ENCODE measurements around the gene MS4A7. TPM values are rescaled to one million over a fixed set of nuclear protein-coding genes. Genes with fewer than 3 reads are reported as not detected.
A peak's percentile ranks its signal among the peaks of the same experiment; 100 is the strongest.
"Not testable (repeated sequence)": the region's sequence is repeated elsewhere in the genome, so short reads cannot be mapped to it uniquely, and the experiment has no call there.

Gene MS4A7
- total RNA-seq, 2 donors from 2014 or later = not detected

GRCh38 chr11:60360621-60361020 is 17.7 kb upstream of the MS4A7 start:
- H3K4me3 Mint-ChIP-seq = no peak overlapping the region
- DNase-seq = no peak
- no peak overlapping the region for H3K27ac Mint-ChIP-seq
- H3K36me3 Mint-ChIP-seq (ENCODE audit: insufficient read depth in 2 of 2) = no peaks in the 10 kb centered on the region
- no peak for ATAC-seq (replicated peaks in 1 of 2)
- no peaks in the 10 kb centered on the region for H3K9me3 Mint-ChIP-seq
- peaks cover 5% of the 10 kb centered on the region for H3K4me1 Mint-ChIP-seq (ENCODE audit: low read depth)
- peaks cover 45% of the 10 kb centered on the region for H3K27me3 Mint-ChIP-seq (ENCODE audit: low read depth)

DNA sequence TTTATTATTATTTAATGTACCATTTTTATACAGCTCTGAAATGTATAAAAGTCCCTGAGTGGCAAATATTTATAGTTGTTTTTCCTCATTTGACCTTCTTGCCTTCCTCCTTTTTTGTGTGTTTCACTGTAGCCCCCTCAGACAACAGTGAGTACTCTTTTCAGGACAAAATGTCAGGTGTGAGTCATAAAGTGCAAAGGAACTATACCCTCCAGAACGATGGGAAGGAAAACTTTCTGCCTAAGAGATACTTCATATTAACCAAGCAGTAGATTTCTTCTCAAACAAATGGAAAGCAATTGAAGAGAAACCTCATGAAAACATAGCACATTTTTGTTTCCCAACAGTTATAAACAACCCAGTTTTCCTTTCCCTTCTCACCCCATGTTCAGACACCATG is 16.1 kb upstream of the MS4A7 start:
- H3K4me3 Mint-ChIP-seq = no peak overlapping the region

DNA sequence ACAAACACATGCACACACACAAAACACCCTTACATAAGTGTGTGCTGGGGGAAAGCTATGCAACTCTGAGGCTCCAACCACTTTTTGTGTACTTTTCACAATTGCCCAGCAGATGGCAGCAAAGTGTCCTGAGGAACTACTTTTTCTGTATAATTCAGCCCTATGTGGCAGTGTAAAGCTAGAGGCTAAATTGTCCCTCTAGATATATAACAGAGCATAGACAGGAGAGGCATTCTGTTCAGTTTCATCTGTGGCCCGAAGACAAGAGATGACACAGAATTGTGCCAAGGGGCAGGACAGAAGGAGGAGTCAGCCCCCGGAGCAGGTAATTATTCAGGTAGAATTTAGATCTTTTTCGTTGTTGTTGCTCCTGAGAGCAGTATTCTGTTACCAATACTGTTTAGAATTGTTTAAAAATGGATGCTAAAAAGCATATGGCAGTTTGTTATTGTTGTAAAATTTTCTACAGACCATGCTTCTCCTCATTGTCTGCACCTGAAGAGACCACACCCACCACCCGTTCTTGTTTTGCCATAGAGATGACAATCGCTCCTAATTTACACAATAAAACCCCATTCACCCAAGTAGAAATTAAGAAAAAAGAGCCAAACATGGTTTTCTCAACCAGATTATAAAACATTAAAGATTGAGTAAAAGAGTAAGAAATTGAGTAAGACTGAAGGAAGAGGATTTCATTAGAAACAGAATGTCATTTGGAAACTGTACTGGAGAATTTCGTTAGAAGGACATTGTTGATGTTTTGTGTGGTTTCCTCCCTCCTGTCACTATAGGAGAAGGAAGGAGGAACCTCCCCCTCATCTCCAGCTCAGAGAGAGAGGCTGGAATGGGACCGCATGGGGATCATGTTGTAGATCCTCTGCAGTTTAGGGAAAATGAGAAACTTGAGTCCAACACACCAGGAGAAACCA is 14.5 kb upstream of the MS4A7 start:
- ATAC-seq (replicated peaks in 1 of 2) = peak; percentile 59 to 65
- DNase-seq = peak; percentile 62 to 69

More for the DNA sequence above, 16.1 kb upstream of the MS4A7 start:
- peaks cover 11% of the 10 kb centered on the region for H3K4me1 Mint-ChIP-seq (ENCODE audit: low read depth)
- no peaks in the 10 kb centered on the region for H3K36me3 Mint-ChIP-seq (ENCODE audit: insufficient read depth in 2 of 2)
- DNase-seq (no peak), ATAC-seq (replicated peaks in 1 of 2) (no peak)
- H3K9me3 Mint-ChIP-seq = no peaks in the 10 kb centered on the region
- H3K27me3 Mint-ChIP-seq (ENCODE audit: low read depth) = peaks cover 35% of the 10 kb centered on the region
- no peak overlapping the region for H3K27ac Mint-ChIP-seq

GRCh38 chr11:60366262-60366904 is 11.9 kb upstream of the MS4A7 start:
- not testable (repeated sequence) for H3K9me3 Mint-ChIP-seq; H3K4me3 Mint-ChIP-seq; ATAC-seq (replicated peaks in 1 of 2); H3K27ac Mint-ChIP-seq; DNase-seq; H3K36me3 Mint-ChIP-seq (ENCODE audit: insufficient read depth in 2 of 2)
- H3K27me3 Mint-ChIP-seq (ENCODE audit: low read depth) = peaks cover 43% of the 10 kb centered on the region
- H3K4me1 Mint-ChIP-seq (ENCODE audit: low read depth) = peaks cover 11% of the 10 kb centered on the region

More for the DNA sequence above, 14.5 kb upstream of the MS4A7 start:
- Mint-ChIP-seq H3K36me3 (ENCODE audit: insufficient read depth in 2 of 2) (no peaks in the 10 kb centered on the region), H3K27ac (peak overlapping the region; percentile 6), H3K9me3 (no peaks in the 10 kb centered on the region), H3K4me3 (no peak overlapping the region), H3K27me3 (ENCODE audit: low read depth) (peaks cover 37% of the 10 kb centered on the region), H3K4me1 (ENCODE audit: low read depth) (peaks cover 11% of the 10 kb centered on the region)

- DNase-seq = peak in 1 of 2 donors; percentile 2
Measured at GRCh38 chr11:60367009-60367408, 11.3 kb upstream of the MS4A7 start.

DNA sequence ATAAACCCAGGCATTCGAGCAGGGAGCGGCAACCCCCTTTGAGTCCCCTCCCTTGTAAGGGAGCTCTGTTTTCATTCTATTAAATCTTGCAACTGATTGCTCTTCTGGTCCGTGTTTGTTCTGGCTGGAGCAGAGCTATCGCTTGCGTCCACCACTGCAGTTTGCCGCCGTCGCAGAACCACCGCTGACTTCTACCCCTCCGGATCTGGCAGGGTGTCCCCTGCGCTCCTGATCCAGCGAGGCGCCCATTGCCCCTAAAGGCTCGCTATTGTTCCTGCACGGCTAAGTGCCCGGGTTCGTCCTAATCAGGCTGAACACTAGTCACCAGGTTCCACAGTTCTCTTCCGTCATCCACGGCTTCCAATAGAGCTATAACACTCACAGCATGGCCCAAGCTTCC is 10.4 kb upstream of the MS4A7 start:
- no peaks in the 10 kb centered on the region for H3K36me3 Mint-ChIP-seq (ENCODE audit: insufficient read depth in 2 of 2)
- ATAC-seq (replicated peaks in 1 of 2) (no peak), DNase-seq (no peak)
- peaks cover 11% of the 10 kb centered on the region for H3K4me1 Mint-ChIP-seq (ENCODE audit: low read depth)
- H3K9me3 Mint-ChIP-seq = no peaks in the 10 kb centered on the region
- H3K27me3 Mint-ChIP-seq (ENCODE audit: low read depth) = peaks cover 50% of the 10 kb centered on the region
- H3K27ac Mint-ChIP-seq = no peak overlapping the region
- no peak overlapping the region for H3K4me3 Mint-ChIP-seq

More at GRCh38 chr11:60367009-60367408, 11.3 kb upstream of the MS4A7 start:
- ATAC-seq (replicated peaks in 1 of 2) = peak; percentile 68 to 69
- H3K9me3 Mint-ChIP-seq = no peaks in the 10 kb centered on the region
- no peak overlapping the region for H3K27ac Mint-ChIP-seq
- no peak overlapping the region for H3K4me3 Mint-ChIP-seq
- H3K27me3 Mint-ChIP-seq (ENCODE audit: low read depth) = peaks cover 48% of the 10 kb centered on the region
- no peaks in the 10 kb centered on the region for H3K36me3 Mint-ChIP-seq (ENCODE audit: insufficient read depth in 2 of 2)
- H3K4me1 Mint-ChIP-seq (ENCODE audit: low read depth) = peaks cover 11% of the 10 kb centered on the region

DNA sequence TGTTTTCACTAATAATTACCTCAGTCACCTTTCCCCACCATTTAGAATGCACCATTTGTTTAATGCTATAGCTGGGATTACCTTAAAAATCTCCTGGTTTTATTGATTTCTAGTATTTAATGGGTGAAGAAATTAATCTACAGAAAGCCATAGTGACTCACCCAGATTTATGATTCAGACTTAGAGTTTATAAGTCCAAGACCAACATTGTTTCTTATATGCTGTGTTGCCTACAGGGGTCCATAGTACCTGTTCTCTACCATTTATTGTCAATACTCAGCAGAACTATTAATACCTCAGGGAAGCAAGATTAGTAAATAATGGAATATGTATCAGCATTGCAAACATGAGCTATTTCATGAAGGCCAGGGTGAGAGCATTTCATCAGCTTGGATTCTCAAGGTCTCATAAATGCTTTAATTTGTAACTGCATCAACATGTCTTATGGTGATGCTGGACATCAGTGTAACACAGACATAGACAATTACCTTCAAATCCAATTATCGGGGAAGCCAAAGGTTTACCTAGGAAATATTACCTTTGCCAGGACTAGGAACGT is 8.0 kb upstream of the MS4A7 start:
- H3K27ac Mint-ChIP-seq = no peak overlapping the region
- peaks cover 5% of the 10 kb centered on the region for H3K4me1 Mint-ChIP-seq (ENCODE audit: low read depth)
- H3K4me3 Mint-ChIP-seq = no peak overlapping the region
- no peaks in the 10 kb centered on the region for H3K9me3 Mint-ChIP-seq
- H3K27me3 Mint-ChIP-seq (ENCODE audit: low read depth) = peaks cover 36% of the 10 kb centered on the region
- DNase-seq (no peak), ATAC-seq (replicated peaks in 1 of 2) (no peak)
- no peaks in the 10 kb centered on the region for H3K36me3 Mint-ChIP-seq (ENCODE audit: insufficient read depth in 2 of 2)

- Mint-ChIP-seq H3K4me3 (no peak overlapping the region), H3K36me3 (ENCODE audit: insufficient read depth in 2 of 2) (no peaks in the 10 kb centered on the region), H3K9me3 (no peaks in the 10 kb centered on the region), H3K27ac (no peak overlapping the region), H3K27me3 (ENCODE audit: low read depth) (peaks cover 36% of the 10 kb centered on the region), H3K4me1 (ENCODE audit: low read depth) (peaks cover 5% of the 10 kb centered on the region)
- DNase-seq = no peak
- ATAC-seq (replicated peaks in 1 of 2) = no peak
Measured at GRCh38 chr11:60370811-60371298, 7.5 kb upstream of the MS4A7 start.

GRCh38 chr11:60371386-60371785 is 6.9 kb upstream of the MS4A7 start:
- no peaks in the 10 kb centered on the region for H3K9me3 Mint-ChIP-seq
- peaks cover 37% of the 10 kb centered on the region for H3K27me3 Mint-ChIP-seq (ENCODE audit: low read depth)
- no peak overlapping the region for H3K4me3 Mint-ChIP-seq
- ATAC-seq (replicated peaks in 1 of 2) (no peak), DNase-seq (no peak)
- no peak overlapping the region for H3K27ac Mint-ChIP-seq
- H3K36me3 Mint-ChIP-seq (ENCODE audit: insufficient read depth in 2 of 2) = no peaks in the 10 kb centered on the region
- peaks cover 5% of the 10 kb centered on the region for H3K4me1 Mint-ChIP-seq (ENCODE audit: low read depth)

GRCh38 chr11:60371854-60372253 is 6.5 kb upstream of the MS4A7 start:
- DNase-seq = no peak
- Mint-ChIP-seq H3K9me3 (no peaks in the 10 kb centered on the region), H3K4me1 (ENCODE audit: low read depth) (peaks cover 2% of the 10 kb centered on the region), H3K36me3 (ENCODE audit: insufficient read depth in 2 of 2) (no peaks in the 10 kb centered on the region), H3K4me3 (no peak overlapping the region), H3K27ac (no peak overlapping the region), H3K27me3 (ENCODE audit: low read depth) (peaks cover 42% of the 10 kb centered on the region)
- ATAC-seq (replicated peaks in 1 of 2) = no peak

DNA sequence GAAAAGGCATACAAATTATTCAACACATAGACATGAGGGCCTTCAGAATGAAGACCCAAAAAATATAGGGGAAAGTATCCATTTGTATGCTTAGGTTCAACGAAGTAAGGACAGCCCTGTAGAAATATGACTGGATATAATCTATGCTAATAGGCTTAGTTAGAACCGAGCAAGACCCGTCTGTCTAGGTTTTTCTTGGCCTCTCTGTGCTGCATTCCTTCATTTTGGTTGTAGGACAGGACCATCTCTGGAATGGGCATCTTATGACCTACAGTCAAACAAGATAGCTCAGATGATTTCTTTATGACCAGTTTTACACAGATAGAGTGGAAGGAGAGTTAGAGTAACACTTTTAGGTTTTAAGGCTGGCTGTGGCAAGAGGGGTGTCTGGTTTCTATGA is 5.6 kb upstream of the MS4A7 start:
- Mint-ChIP-seq H3K4me1 (ENCODE audit: low read depth) (no peaks in the 10 kb centered on the region), H3K4me3 (no peak overlapping the region), H3K27ac (no peak overlapping the region), H3K36me3 (ENCODE audit: insufficient read depth in 2 of 2) (no peaks in the 10 kb centered on the region), H3K27me3 (ENCODE audit: low read depth) (peaks cover 43% of the 10 kb centered on the region), H3K9me3 (no peaks in the 10 kb centered on the region)
- DNase-seq (no peak), ATAC-seq (replicated peaks in 1 of 2) (no peak)

GRCh38 chr11:60375316-60375715 is 3.0 kb upstream of the MS4A7 start:
- no peaks in the 10 kb centered on the region for H3K4me1 Mint-ChIP-seq (ENCODE audit: low read depth)
- ATAC-seq (replicated peaks in 1 of 2) = no peak
- no peak overlapping the region for H3K4me3 Mint-ChIP-seq
- H3K9me3 Mint-ChIP-seq = no peaks in the 10 kb centered on the region
- peaks cover 37% of the 10 kb centered on the region for H3K27me3 Mint-ChIP-seq (ENCODE audit: low read depth)
- H3K36me3 Mint-ChIP-seq (ENCODE audit: insufficient read depth in 2 of 2) = no peaks in the 10 kb centered on the region
- DNase-seq = no peak
- no peak overlapping the region for H3K27ac Mint-ChIP-seq

GRCh38 chr11:60376601-60377000 is 1.7 kb upstream of the MS4A7 start:
- Mint-ChIP-seq H3K4me3 (no peak overlapping the region), H3K36me3 (ENCODE audit: insufficient read depth in 2 of 2) (no peaks in the 10 kb centered on the region), H3K9me3 (no peaks in the 10 kb centered on the region), H3K27ac (no peak overlapping the region), H3K27me3 (ENCODE audit: low read depth) (peaks cover 44% of the 10 kb centered on the region), H3K4me1 (ENCODE audit: low read depth) (no peaks in the 10 kb centered on the region)
- DNase-seq (no peak), ATAC-seq (replicated peaks in 1 of 2) (no peak)
